Measurements from ENCODE around the gene EXOC5. TPM values are rescaled to one million over a fixed set of nuclear protein-coding genes. Genes with fewer than 3 reads are reported as not detected.
"Not testable (repeated sequence)": the region's sequence is repeated elsewhere in the genome, so short reads cannot be mapped to it uniquely, and the experiment has no call there.

Gene EXOC5
- total and polyA plus RNA-seq, 2 donors from 2014 or later = 11.6 to 52.2 TPM

GRCh38 chr14:57266065-57266464 is 2.6 kb downstream of the EXOC5 start:
- intact Hi-C loops (cut with DNase I) = no loop called here
- no peak for FAIRE-seq
- Histone ChIP-seq H3K27me3 (ENCODE audit: control insufficient read depth, insufficient read depth, low read length) (no peaks in the 10 kb centered on the region), H3K27ac (ENCODE audit: low read depth in 2 of 2, low read length in 2 of 2) (no peak overlapping the region), H3K4me3 (ENCODE audit: low read length in 3 of 3) (peak overlapping the region in 1 of 3 donors; percentile 7), H3K9ac (ENCODE audit: low read length in 3 of 3) (no peak overlapping the region), H3K4me1 (ENCODE audit: control insufficient read depth in 2 of 3, insufficient read depth in 2 of 3, low read depth in 1 of 3, low read length in 3 of 3) (peaks cover 0 to 15% (median 15%) of the 10 kb centered on the region in 3 donors), H3K9me3 (ENCODE audit: control insufficient read depth in 2 of 3, insufficient read depth in 1 of 3, low read length in 3 of 3) (no peaks in the 10 kb centered on the region), H3K36me3 (ENCODE audit: control insufficient read depth in 2 of 3, insufficient read depth in 3 of 3, low read length in 3 of 3) (no peaks in the 10 kb centered on the region)
- TF ChIP-seq, protein P1, sequence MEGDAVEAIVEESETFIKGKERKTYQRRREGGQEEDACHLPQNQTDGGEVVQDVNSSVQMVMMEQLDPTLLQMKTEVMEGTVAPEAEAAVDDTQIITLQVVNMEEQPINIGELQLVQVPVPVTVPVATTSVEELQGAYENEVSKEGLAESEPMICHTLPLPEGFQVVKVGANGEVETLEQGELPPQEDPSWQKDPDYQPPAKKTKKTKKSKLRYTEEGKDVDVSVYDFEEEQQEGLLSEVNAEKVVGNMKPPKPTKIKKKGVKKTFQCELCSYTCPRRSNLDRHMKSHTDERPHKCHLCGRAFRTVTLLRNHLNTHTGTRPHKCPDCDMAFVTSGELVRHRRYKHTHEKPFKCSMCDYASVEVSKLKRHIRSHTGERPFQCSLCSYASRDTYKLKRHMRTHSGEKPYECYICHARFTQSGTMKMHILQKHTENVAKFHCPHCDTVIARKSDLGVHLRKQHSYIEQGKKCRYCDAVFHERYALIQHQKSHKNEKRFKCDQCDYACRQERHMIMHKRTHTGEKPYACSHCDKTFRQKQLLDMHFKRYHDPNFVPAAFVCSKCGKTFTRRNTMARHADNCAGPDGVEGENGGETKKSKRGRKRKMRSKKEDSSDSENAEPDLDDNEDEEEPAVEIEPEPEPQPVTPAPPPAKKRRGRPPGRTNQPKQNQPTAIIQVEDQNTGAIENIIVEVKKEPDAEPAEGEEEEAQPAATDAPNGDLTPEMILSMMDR (IDR thresholded peaks at IDR 0.05; ENCODE audit: borderline replicate concordance, extremely low read depth, insufficient read depth) = no peak
- DNase-seq = peak in 2 of 5 donors; percentile 17 to 39

DNA sequence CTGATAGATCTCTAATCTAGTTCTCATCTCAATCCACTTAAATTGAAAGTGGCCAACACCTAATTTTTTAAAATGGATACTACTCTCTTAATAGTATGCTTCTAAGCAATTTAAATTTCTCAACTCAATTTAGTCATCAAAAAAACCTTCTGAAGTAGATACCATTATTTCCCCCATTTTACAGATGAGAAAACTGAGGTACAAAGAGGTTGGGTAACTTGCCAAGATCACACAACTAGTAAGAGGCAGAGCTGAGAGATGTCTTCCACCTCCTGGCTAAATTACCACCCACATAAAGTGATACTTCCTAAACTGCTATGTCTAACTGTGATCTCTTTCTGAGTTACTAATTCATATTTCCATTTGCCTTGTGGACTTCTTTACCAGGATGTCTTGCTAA is 6.6 kb downstream of the EXOC5 start:
- TF ChIP-seq, protein P1 (IDR thresholded peaks at IDR 0.05; ENCODE audit: borderline replicate concordance, extremely low read depth, insufficient read depth) = no peak
- no peak for FAIRE-seq
- Histone ChIP-seq H3K9me3 (ENCODE audit: control insufficient read depth in 2 of 3, insufficient read depth in 1 of 3, low read length in 3 of 3) (no peaks in the 10 kb centered on the region), H3K4me1 (ENCODE audit: control insufficient read depth in 2 of 3, insufficient read depth in 2 of 3, low read depth in 1 of 3, low read length in 3 of 3) (peaks cover 0 to 11% (median 3%) of the 10 kb centered on the region in 3 donors), H3K27ac (ENCODE audit: low read depth in 2 of 2, low read length in 2 of 2) (no peak overlapping the region), H3K9ac (ENCODE audit: low read length in 3 of 3) (no peak overlapping the region), H3K36me3 (ENCODE audit: control insufficient read depth in 2 of 3, insufficient read depth in 3 of 3, low read length in 3 of 3) (no peaks in the 10 kb centered on the region), H3K27me3 (ENCODE audit: control insufficient read depth, insufficient read depth, low read length) (no peaks in the 10 kb centered on the region), H3K4me3 (ENCODE audit: low read length in 3 of 3) (no peak overlapping the region)
- intact Hi-C loops (cut with DNase I) = no loop called here
- no peak for DNase-seq

DNA sequence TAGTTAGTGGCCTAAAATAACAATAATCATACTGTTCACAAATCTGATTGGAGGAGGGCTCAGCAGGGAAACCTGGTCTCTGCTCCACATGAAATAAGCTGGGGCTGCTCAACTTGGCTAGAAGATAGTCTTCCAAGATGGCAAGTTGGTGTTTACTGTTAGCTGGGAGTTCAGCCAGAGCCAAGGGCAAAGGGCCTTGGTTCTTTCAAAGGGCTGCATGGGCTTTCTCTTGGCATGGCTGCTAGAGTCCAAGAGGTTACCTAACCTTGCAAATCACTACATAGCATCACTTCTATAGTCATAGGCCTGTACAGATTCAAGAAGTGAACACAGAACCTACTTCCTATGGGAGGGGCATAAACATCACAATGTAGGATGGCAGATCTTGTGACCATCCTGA is 7.1 kb downstream of the EXOC5 start:
- FAIRE-seq = no peak
- Histone ChIP-seq H3K27ac (ENCODE audit: low read depth in 2 of 2, low read length in 2 of 2) (no peak overlapping the region), H3K4me3 (ENCODE audit: low read length in 3 of 3) (no peak overlapping the region), H3K9me3 (ENCODE audit: control insufficient read depth in 2 of 3, insufficient read depth in 1 of 3, low read length in 3 of 3) (no peaks in the 10 kb centered on the region), H3K27me3 (ENCODE audit: control insufficient read depth, insufficient read depth, low read length) (no peaks in the 10 kb centered on the region), H3K4me1 (ENCODE audit: control insufficient read depth in 2 of 3, insufficient read depth in 2 of 3, low read depth in 1 of 3, low read length in 3 of 3) (peaks cover 0 to 6% (median 0%) of the 10 kb centered on the region in 3 donors), H3K9ac (ENCODE audit: low read length in 3 of 3) (no peak overlapping the region), H3K36me3 (ENCODE audit: control insufficient read depth in 2 of 3, insufficient read depth in 3 of 3, low read length in 3 of 3) (no peaks in the 10 kb centered on the region)
- TF ChIP-seq, protein P1 (IDR thresholded peaks at IDR 0.05; ENCODE audit: borderline replicate concordance, extremely low read depth, insufficient read depth) = no peak
- intact Hi-C loops (cut with DNase I) = no loop called here
- no peak for DNase-seq

DNA sequence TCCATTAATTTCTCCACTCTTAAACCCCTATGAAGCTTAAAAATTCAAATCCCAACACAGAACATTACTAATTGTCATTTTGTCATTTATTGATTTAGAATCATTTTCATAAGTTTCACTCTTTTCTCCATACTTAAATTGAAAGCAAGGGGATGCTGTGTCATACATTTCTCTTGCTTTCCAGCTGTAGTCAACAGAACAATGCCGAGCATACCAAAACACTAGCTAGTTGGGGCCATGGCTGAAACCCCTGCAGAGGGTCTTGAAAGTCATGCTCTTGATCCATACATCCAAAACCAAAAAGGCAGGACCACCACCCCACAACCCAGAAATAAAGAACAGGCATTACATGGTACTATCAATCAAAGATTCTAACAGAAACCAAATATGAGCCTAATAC is 9.0 kb downstream of the EXOC5 start:
- no peak for DNase-seq
- intact Hi-C loops (cut with DNase I) = no loop called here
- Histone ChIP-seq H3K9me3 (ENCODE audit: control insufficient read depth in 2 of 3, insufficient read depth in 1 of 3, low read length in 3 of 3) (no peaks in the 10 kb centered on the region), H3K27ac (ENCODE audit: low read depth in 2 of 2, low read length in 2 of 2) (no peak overlapping the region), H3K9ac (ENCODE audit: low read length in 3 of 3) (no peak overlapping the region), H3K36me3 (ENCODE audit: control insufficient read depth in 2 of 3, insufficient read depth in 3 of 3, low read length in 3 of 3) (no peaks in the 10 kb centered on the region), H3K27me3 (ENCODE audit: control insufficient read depth, insufficient read depth, low read length) (no peaks in the 10 kb centered on the region), H3K4me1 (ENCODE audit: control insufficient read depth in 2 of 3, insufficient read depth in 2 of 3, low read depth in 1 of 3, low read length in 3 of 3) (peaks cover 0 to 6% (median 0%) of the 10 kb centered on the region in 3 donors), H3K4me3 (ENCODE audit: low read length in 3 of 3) (no peak overlapping the region)
- FAIRE-seq = no peak
- TF ChIP-seq, protein P1 (IDR thresholded peaks at IDR 0.05; ENCODE audit: borderline replicate concordance, extremely low read depth, insufficient read depth) = no peak

- H3K36me3 ChIP-seq (ENCODE audit: control insufficient read depth in 2 of 3, insufficient read depth in 3 of 3, low read length in 3 of 3); H3K27ac ChIP-seq (ENCODE audit: low read depth in 2 of 2, low read length in 2 of 2); DNase-seq; H3K27me3 ChIP-seq (ENCODE audit: control insufficient read depth, insufficient read depth, low read length); FAIRE-seq; H3K4me1 ChIP-seq (ENCODE audit: control insufficient read depth in 2 of 3, insufficient read depth in 2 of 3, low read depth in 1 of 3, low read length in 3 of 3); intact Hi-C loops (cut with DNase I); H3K9ac ChIP-seq (ENCODE audit: low read length in 3 of 3); H3K4me3 ChIP-seq (ENCODE audit: low read length in 3 of 3); H3K9me3 ChIP-seq (ENCODE audit: control insufficient read depth in 2 of 3, insufficient read depth in 1 of 3, low read length in 3 of 3): not testable (repeated sequence)
These were observed 10.5 kb downstream of the EXOC5 start for GRCh38 chr14:57258221-57258620.

Data from kidney (tissue), 14 donors.